Esophagus muscularis mucosa (tissue), 4 donors: ENCODE results near the gene CSF2RB. TPM values are rescaled to one million over a fixed set of nuclear protein-coding genes. Genes with fewer than 3 reads are reported as not detected.

Experiments used
- DNase-seq: peaks from one replicate; pipeline ENCODE4 v3.0.0-alpha.2; 2017; ENCODE audit errors: extremely low spot score
- H3K27ac ChIP-seq, 4 donors: fragments of 200-600 bp; sonication (generic); replicated peaks in 1 of 4; 1 replicate in 3 of 4; 2 replicates in 1 of 4; pipeline ENCODE4 v1.5.1; 2016 to 2019; ENCODE audit warnings: mild to moderate bottlenecking in 1 of 4
- H3K27me3 ChIP-seq, 4 donors: fragments of 200-600 bp; sonication (generic); one replicate each; pipeline versions ENCODE4 v1.5.1 to v1.6.0; 2016 to 2019
- H3K36me3 ChIP-seq, 4 donors: fragments of 200-600 bp; sonication (generic); one replicate each; pipeline ENCODE4 v1.5.1; 2016 to 2019
- H3K4me1 ChIP-seq, 4 donors: fragments of 200-600 bp; sonication (generic); one replicate each; pipeline ENCODE4 v1.5.1; 2016 to 2019
- H3K4me3 ChIP-seq, 4 donors: fragments of 200-600 bp; sonication (generic); 1 replicate in 2 of 4; 2 replicates in 2 of 4; pipeline ENCODE4 v1.5.1; 2016 to 2019; ENCODE audit warnings: mild to moderate bottlenecking in 4 of 4, moderate library complexity in 1 of 4
- H3K9me3 ChIP-seq, 4 donors: fragments of 200-600 bp; sonication (generic); 1 replicate in 3 of 4; 2 replicates in 1 of 4; pipeline ENCODE4 v1.5.1; 2016 to 2019
- EP300 ChIP-seq: sonication (generic); formaldehyde crosslinking; IDR thresholded peaks from one replicate; pipeline ENCODE4 v1.6.1; 2017; ENCODE audit warnings: antibody characterized with exemption
- POLR2A ChIP-seq: fragments of 450-650 bp; IDR thresholded peaks from one replicate; pipeline ENCODE4 v1.6.1; 2017; ENCODE audit warnings: antibody characterized with exemption, moderate library complexity, mild to moderate bottlenecking, low read depth
- POLR2AphosphoS5 ChIP-seq, 2 donors: sonication (generic); formaldehyde crosslinking; IDR thresholded peaks; one replicate each; pipeline ENCODE4 v1.6.1; 2017; ENCODE audit warnings: antibody characterized with exemption in 2 of 2
- WGBS: methylation state at CpG from one replicate; pipeline ENCODE4 v1.1.5; 2018; 5-methylcytosine and 5-hydroxymethylcytosine counted together
- intact Hi-C: fragments of 100-400 bp; cut with DNase I; formaldehyde crosslinking; loops from one replicate; pipeline ENCODE4 v1.15.1; 2023
- total RNA-seq, 4 donors: library from RNA; depleted of rRNA; stranded (reverse); fragments of >200 nt; gene quantifications; one replicate each; pipeline versions ENCODE4 v1.1.0 to v1.2.1, GENCODE V29; 2016
- TF ChIP-seq, protein P1 (sequence below), 3 experiments: fragments of 200-600 bp in 2 of 3; fragments of 450-650 bp in 1 of 3; sonication (generic) in 2 of 3; IDR thresholded peaks; one replicate each; pipeline ENCODE4 v1.5.1; 2017 to 2019; ENCODE audit warnings: antibody characterized with exemption in 3 of 3, mild to moderate bottlenecking in 2 of 3, moderate library complexity in 1 of 3

The CSF2RB gene
- total RNA-seq, 4 donors from 2014 or later = 4.6 to 19.4 (median 6.2) TPM

GRCh38 chr22:36955691-36956090, 42.3 kb downstream of the CSF2RB start:
- no peak for DNase-seq
- no peaks in the 10 kb centered on the region for H3K4me1 ChIP-seq
- WGBS = 88% methylated on average over 1 of the region's 1 CpG
- no peaks in the 10 kb centered on the region for H3K36me3 ChIP-seq
- intact Hi-C loops = no loop called here
- no peak overlapping the region for H3K27ac ChIP-seq
- H3K9me3 ChIP-seq = peaks cover 0 to 6% (median 0%) of the 10 kb centered on the region in 4 donors
- no peak overlapping the region for H3K4me3 ChIP-seq
- TF ChIP-seq, protein P1, sequence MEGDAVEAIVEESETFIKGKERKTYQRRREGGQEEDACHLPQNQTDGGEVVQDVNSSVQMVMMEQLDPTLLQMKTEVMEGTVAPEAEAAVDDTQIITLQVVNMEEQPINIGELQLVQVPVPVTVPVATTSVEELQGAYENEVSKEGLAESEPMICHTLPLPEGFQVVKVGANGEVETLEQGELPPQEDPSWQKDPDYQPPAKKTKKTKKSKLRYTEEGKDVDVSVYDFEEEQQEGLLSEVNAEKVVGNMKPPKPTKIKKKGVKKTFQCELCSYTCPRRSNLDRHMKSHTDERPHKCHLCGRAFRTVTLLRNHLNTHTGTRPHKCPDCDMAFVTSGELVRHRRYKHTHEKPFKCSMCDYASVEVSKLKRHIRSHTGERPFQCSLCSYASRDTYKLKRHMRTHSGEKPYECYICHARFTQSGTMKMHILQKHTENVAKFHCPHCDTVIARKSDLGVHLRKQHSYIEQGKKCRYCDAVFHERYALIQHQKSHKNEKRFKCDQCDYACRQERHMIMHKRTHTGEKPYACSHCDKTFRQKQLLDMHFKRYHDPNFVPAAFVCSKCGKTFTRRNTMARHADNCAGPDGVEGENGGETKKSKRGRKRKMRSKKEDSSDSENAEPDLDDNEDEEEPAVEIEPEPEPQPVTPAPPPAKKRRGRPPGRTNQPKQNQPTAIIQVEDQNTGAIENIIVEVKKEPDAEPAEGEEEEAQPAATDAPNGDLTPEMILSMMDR (IDR thresholded peaks at IDR 0.05) = no peak
- TF ChIP-seq POLR2AphosphoS5 (IDR thresholded peaks at IDR 0.05) (no peak), EP300 (no peak), POLR2A (no peak)
- H3K27me3 ChIP-seq = peaks cover 0 to 52% (median 0%) of the 10 kb centered on the region in 4 donors

DNA sequence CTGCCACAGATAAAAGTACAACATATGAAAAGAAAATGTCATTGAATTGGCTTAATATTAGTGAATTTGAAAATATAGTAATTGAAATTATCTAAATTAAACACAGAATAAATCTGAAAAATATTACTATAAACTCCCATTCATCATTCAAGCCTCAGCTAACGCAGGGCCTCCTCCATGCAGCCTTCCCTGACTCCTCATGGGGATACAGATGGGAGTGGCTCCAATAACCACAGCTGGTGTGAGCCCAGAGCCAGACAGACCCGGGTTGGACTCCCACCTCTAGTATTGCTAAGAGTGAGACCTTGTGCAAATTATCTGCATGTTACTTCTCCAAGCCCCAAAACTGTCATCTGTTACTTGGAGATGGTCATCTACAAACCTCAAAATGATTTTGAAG, 44.9 kb downstream of the CSF2RB start:
- DNase-seq = no peak
- WGBS = 69% methylated on average over 2 of the region's 2 CpGs
- intact Hi-C loops = no loop called here
- Histone ChIP-seq H3K27ac (no peak overlapping the region), H3K27me3 (peaks cover 0 to 43% (median 0%) of the 10 kb centered on the region in 4 donors), H3K4me3 (no peak overlapping the region), H3K9me3 (peaks cover 0 to 6% (median 0%) of the 10 kb centered on the region in 4 donors), H3K4me1 (no peaks in the 10 kb centered on the region), H3K36me3 (no peaks in the 10 kb centered on the region)
- TF ChIP-seq EP300 = no peak
- TF ChIP-seq, protein P1 (IDR thresholded peaks at IDR 0.05) = no peak
- no peak for TF ChIP-seq POLR2A
- TF ChIP-seq POLR2AphosphoS5 (IDR thresholded peaks at IDR 0.05) = no peak

DNA sequence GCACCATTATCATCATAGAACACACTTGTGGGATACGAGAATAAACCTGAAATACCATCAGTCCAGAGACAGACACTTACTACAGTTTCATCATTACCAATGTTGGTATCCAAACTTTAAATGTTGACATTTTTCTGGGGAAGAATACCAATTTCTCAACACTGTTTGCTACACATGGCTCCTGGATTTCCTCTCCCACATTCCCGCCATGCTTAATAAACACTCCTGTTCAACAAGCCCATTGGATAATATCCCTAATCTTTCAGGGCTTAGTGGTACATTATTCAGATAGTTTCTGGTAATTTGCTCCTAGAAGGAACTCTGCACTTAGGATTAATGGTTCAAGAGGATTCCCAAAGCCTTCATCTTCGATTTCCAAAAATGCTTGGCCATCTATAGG, 48.2 kb downstream of the CSF2RB start:
- no peak overlapping the region for H3K4me3 ChIP-seq
- no peaks in the 10 kb centered on the region for H3K4me1 ChIP-seq
- intact Hi-C loops = no loop called here
- H3K27me3 ChIP-seq = peaks cover 0 to 35% (median 0%) of the 10 kb centered on the region in 4 donors
- WGBS = 71% methylated on average over 3 of the region's 3 CpGs
- DNase-seq = no peak
- TF ChIP-seq, protein P1 (IDR thresholded peaks at IDR 0.05) = no peak
- TF ChIP-seq POLR2A (no peak), EP300 (no peak), POLR2AphosphoS5 (IDR thresholded peaks at IDR 0.05) (no peak)
- peaks cover 0 to 2% (median 0%) of the 10 kb centered on the region in 4 donors for H3K9me3 ChIP-seq
- no peaks in the 10 kb centered on the region for H3K36me3 ChIP-seq
- no peak overlapping the region for H3K27ac ChIP-seq

DNA sequence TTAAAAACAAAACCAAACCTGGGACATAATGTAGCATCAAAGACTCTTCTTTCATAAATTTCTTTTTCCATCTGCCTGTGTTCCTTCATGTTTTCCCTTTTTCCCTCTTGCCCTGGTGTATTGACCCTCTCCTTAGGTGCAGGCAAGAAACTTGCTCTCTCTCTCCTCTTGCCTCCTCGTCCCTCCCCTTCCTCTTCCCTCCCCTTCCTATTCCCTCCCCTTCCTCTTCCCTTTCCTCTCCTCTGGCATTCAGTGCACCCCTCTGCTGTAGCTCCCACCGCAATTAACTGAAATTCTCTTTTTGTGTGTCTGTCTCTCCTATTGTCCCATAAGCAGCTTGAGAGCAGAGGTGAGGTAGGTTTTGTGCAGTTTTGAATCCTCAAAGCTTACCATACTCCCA, 49.9 kb downstream of the CSF2RB start:
- no peaks in the 10 kb centered on the region for H3K36me3 ChIP-seq
- DNase-seq = no peak
- no peak overlapping the region for H3K4me3 ChIP-seq
- no peak overlapping the region for H3K27ac ChIP-seq
- WGBS = 61% methylated on average over 2 of the region's 2 CpGs
- intact Hi-C loops = no loop called here
- peaks cover 0 to 44% (median 0%) of the 10 kb centered on the region in 4 donors for H3K27me3 ChIP-seq
- no peaks in the 10 kb centered on the region for H3K9me3 ChIP-seq
- no peak for TF ChIP-seq POLR2AphosphoS5 (IDR thresholded peaks at IDR 0.05)
- no peak for TF ChIP-seq EP300
- TF ChIP-seq, protein P1 (IDR thresholded peaks at IDR 0.05) = no peak
- no peak for TF ChIP-seq POLR2A
- no peaks in the 10 kb centered on the region for H3K4me1 ChIP-seq

DNA sequence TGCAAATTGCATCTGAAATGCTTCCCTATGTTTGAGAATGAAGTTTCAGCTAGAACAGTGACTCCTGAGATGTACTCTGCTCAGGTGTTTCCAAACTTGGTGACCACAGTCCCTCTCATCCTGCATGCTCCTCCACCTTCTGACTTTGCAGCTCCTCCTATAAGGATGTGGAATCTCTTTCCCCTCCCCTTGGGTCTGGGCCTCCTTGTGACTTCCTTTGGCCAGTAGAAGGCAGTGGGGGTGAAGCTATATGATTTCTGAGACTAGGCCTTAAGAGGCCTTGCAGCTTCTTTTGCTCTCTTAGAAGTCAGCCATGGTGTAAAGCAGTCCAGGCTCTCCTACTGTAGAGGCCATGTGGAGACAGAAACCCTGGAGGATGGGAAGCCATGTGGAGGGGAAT, 50.7 kb downstream of the CSF2RB start:
- peaks cover 0 to 43% (median 0%) of the 10 kb centered on the region in 4 donors for H3K27me3 ChIP-seq
- H3K4me3 ChIP-seq = no peak overlapping the region
- H3K4me1 ChIP-seq = no peaks in the 10 kb centered on the region
- intact Hi-C loops = no loop called here
- no peak overlapping the region for H3K27ac ChIP-seq
- H3K9me3 ChIP-seq = no peaks in the 10 kb centered on the region
- H3K36me3 ChIP-seq = no peaks in the 10 kb centered on the region
- DNase-seq = no peak
- no peak for TF ChIP-seq POLR2A
- TF ChIP-seq, protein P1 (IDR thresholded peaks at IDR 0.05) = no peak
- TF ChIP-seq EP300 = no peak
- TF ChIP-seq POLR2AphosphoS5 (IDR thresholded peaks at IDR 0.05) = no peak
